ENCODE results near the gene TBC1D9.

TBC1D9 gene

DNA sequence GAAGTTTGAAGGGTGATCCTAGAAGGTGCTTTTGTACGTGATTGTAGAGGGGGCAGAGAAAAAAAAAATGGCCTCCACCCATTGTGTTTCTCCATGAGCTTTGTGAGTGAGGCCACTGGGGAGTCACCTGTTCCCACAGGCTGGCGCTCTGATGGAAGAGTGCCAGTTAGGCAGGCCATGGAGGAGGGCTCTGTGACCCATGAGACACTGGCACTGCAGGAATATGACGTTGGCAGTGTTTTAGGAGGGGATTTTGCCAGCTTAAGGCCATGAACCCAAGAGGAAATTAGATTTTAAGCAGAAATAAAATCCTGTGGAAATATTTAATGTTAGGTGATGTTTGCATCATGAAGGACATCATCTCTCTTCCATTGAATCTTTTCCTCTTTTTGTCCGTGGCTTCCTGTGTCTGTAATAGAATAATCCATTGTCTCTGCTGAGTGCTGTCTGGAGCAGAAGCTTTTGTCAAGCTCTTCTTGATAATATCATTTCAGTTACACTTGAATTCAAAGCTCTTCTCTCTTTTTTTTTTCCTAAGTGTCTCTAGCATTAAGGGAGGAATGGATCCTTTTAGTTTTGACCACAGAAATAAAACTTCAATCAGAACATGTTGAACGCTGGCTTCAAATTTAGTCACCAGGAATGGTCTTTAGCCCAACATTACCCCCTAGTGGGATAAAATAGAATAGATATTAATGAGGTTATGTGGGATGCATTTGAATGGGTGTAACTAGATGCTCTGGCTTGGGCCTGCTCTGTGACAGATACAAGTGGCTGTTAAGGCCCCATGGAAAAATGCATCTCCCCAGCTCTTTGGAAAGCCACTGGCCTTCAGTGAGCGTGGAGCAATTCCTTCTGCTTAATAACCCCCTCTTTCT, 146.4 kb downstream of the TBC1D9 start:
- no peak for DNase-seq

DNA sequence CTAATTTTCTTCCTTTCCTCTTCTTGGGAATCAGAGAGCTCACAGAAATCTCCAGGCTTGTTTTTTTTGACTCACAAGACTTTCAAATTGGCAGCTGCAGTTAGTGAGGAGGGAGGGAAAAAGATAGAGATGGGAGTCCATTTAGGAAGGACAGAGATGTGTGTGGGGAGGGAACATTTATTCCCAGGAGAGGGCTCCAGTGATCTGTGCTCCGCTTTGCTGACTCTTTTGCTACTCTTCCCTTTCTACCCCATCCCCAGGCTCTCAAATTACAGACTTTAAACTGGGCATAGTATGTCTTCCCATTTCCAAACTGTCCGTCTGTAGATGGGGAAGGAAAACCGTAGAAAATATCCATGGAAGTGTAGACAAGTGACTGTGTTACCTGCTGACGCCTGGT, 148.3 kb downstream of the TBC1D9 start:
- no peak for DNase-seq

DNA sequence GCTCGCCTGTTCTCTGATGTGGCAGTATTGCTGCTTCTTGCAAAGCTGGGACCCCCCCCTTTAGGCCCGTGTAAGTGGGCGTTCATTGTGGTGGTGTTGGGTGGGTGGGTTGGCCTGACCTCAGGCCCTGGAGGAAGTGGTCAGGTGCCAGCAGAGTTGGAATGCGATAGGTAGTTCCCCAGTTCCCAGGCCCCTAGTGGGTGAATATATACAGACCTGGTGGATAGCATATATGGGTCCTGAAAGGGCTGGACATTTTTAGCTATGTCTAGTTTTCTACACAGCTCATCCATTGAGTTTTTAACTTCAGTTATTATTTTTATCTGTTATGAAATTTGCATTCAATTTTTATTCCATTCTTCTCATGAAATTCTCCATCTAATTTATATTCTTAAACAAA, 151.6 kb downstream of the TBC1D9 start:
- no peak for DNase-seq

GRCh38 chr4:140603286-140603685, 152.9 kb downstream of the TBC1D9 start:
- DNase-seq, result no peak

GRCh38 chr4:140602714-140603113, 153.5 kb downstream of the TBC1D9 start:
- DNase-seq, result no peak

- no peak for DNase-seq
Measured at GRCh38 chr4:140600408-140600807, 155.8 kb downstream of the TBC1D9 start.

DNA sequence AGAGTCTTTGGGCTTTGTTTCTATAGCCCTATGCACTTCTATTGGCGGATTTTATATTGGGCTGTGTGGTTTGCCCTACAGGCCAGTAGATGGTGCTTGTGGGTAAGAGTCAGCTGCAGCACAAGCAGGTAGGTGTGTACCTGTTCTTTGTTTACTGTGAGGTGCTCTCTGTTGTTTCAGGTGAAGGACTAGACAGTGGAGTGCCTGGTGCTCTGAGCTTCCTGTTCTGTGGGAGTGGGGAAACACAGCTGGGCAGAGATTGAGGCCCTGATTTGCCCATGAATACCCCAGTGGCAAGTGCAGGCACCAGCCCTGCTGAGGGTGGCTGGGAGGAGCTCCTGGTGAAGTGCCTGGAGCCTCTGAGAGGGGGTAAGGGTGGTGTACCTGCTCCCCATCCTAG, 161.1 kb downstream of the TBC1D9 start:
- DNase-seq, result no peak

- DNase-seq, result no peak
Measured at GRCh38 chr4:140584439-140584838, 171.7 kb downstream of the TBC1D9 start.

GRCh38 chr4:140581078-140581477, 175.1 kb downstream of the TBC1D9 start:
- DNase-seq, result no peak

DNA sequence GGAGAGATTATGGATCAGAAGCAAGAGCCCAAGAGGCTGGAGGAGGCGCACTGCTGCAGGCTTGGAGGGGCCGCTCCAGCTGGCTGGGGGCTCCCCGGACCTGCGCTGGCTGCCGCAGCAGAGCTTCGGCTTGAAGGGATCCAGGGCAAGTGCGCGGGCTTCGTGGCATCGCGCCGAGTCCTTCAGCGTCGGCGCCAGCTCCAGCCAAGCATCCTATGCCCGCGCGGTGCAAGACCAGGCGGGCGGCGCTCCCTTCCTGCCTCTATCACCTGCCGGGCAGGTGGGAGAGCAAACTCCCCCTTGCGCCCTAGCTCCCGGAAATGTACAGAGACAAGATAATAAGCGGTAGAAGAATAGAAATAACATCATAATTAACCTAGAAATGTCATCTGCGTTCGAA, 176.9 kb downstream of the TBC1D9 start:
- no peak for DNase-seq

DNA sequence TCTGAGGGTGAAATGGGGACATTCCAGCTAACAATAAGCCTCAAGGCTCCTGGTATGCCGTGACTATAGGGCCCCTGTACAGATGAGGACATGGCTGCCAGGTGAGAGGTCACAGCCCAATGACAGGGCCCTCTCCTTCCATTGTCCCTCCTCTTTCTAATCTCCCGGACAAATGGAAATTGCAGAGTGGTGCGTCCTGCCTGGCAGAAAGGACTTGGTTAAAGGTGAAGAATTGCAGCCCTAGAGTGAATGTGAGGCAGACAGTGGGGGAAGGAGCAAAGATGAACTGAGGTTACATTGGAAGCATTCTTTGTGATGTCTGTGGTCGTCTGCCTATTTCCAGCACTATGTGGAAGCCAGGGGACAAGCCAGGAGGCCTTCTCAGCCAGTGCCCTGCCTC, 180.7 kb downstream of the TBC1D9 start:
- no peak for DNase-seq

GRCh38 chr4:140571620-140572019, 184.6 kb downstream of the TBC1D9 start:
- DNase-seq, result no peak
